ENCODE data around the gene PRSS33.

The PRSS33 gene, protein sequence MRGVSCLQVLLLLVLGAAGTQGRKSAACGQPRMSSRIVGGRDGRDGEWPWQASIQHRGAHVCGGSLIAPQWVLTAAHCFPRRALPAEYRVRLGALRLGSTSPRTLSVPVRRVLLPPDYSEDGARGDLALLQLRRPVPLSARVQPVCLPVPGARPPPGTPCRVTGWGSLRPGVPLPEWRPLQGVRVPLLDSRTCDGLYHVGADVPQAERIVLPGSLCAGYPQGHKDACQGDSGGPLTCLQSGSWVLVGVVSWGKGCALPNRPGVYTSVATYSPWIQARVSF

GRCh38 chr16:2787406-2787805 lies at the start of gene PRSS33:
Gene PRSS33, minus strand, starts transcription at chr16:2787560. Its CDS starts 1,013 bp downstream, at chr16:2786547.
- DNase-seq: no peak

DNA sequence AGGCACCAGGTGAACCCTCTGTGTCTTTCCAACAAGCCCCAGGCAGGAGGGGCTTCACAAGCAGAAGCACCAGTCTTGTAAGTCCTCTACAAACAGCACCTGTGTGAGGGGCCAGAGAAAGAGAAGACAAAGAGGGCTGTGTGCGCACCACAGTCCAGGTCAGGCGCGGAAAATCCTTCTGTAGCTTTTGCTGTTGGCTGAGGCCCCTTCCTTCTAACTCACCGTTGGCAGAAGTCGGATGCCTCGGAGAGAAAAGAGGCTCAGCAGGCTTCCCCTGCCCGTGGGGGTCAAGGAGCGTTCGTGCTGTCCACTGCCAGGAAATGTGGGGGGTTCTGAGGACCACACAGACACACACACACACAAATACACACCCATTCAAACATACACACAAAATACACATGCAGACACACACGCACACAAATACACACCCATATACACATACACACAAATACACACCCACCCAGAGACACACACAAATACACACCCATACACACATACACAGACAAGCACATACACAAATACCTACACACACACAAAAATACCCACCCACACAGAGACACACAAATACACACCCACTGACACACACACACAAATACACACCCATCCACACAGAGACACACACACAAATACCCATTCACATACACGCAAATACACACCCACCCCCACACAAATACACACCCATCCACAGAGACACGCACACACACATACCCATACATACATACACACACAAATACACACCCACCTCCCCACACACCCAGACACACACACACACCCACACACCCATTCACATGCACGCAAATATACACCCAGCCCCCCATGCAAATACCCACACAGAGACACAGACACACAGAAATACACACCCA lies 49.5 kb upstream of the PRSS33 start:
- no peak for DNase-seq

GRCh38 chr16:2835638-2836493 lies 48.5 kb upstream of the PRSS33 start:
- no peak for DNase-seq

DNA sequence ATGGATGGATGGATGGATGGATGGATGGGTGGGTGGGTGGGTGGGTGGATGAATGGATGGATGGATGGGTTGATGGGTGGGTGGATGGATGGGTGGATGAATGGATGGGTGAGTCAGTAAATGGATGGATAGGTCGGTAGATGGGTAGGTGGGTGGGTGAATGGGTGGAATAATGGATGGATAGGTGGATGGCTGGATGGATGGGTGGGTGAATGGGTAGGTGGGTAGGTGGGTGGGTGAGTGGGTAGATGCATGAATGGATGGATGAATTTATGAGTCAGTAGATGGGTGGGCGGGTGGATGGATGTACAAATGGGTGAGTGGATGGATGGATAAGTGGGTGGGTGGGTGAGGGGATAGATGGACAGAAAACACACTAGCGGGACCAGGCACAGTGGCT lies 47.6 kb upstream of the PRSS33 start:
- no peak for DNase-seq

GRCh38 chr16:2833776-2834175 lies 46.4 kb upstream of the PRSS33 start:
- no peak for DNase-seq

- no peak for DNase-seq
Observed at GRCh38 chr16:2831203-2831602, 43.8 kb upstream of the PRSS33 start.

DNA sequence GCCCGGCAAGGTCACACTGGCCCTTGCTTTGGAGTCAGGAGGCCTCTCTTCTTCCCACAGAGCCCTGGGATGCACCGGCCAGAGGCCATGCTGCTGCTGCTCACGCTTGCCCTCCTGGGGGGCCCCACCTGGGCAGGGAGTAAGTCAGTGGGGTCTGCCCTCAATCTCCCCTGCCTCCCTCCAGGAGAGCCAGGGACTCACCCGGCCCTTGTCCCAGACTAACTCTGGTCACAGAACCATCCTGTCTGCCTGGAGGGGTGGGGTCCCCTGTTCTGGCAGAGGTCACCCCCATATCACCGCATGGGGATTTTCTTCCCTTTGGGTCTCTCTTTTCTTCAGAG lies 43.0 kb upstream of the PRSS33 start:
- DNase-seq: no peak

DNA sequence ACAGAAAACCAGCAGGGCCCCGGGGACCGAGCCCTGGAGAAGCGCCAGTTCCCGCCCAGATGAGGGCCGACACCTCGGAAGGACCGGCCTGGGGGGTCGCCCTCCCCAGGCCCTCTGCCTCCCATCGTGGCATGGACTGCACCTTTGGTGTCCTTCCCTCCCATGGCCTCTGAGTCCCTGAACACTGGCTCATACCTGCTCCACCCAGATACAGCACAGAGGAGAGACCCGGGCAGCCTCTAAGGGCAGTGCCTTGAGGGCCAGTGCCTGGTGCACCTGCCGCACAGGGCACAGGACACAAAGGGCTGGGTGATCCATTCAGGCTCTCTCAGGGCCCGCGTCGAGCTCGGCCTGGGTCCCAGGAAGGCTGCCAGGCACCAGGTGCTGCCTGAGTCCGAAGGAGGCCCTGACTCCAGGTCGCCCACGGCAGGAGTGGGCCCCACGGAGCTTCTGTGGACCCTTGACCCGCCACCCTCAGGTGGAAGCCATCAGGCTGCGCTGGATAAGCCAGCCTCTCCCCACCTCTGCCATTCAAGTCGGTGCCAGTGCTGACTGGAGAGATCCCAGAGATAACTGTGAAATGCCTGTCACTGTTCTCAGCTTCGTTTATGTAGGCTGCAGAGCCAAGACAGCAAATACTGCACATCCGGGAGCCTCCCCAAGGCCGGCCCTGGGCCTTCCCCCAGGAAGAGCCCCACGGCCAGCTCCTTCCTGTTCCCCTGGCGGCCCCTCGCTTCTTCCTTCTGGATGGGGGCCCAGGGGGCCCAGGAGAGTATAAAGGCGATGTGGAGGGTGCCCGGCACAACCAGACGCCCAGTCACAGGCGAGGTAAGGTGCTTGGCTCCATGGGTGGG lies 42.4 kb upstream of the PRSS33 start, which contains the start of gene ZG16B:
Gene ZG16B (plus strand): TSS at position 803 of the 854 bp plus-strand sequence. CDS start 139 bp downstream, outside the sequence.
- no peak for DNase-seq

DNA sequence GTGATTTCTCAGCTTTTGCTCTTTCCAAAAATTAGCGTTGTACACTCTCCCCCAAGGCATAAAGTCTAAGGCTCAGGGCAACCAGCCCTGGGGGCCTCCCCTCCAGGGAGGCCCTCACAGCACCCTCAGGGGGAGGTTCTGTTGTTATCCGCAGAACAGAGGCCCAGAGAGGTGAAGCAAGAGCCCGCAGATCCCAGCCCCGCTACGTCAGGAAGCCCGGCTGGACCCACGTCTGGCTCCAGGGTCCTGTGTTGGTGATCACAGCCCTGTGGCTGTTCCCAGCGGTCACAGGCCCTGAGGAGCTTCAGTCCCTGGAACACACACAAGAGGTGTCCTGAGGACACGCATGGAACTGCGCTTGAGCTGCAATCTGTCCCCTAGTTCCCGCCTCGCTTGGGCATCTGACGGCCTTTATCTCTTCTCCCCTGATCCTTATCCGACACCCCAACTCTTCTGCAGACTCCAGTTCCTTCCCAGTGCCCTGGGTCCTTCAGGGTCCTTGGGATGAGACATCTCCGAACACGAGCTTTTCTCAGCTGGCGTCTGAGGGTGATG lies 41.6 kb upstream of the PRSS33 start:
- DNase-seq: no peak

DNA sequence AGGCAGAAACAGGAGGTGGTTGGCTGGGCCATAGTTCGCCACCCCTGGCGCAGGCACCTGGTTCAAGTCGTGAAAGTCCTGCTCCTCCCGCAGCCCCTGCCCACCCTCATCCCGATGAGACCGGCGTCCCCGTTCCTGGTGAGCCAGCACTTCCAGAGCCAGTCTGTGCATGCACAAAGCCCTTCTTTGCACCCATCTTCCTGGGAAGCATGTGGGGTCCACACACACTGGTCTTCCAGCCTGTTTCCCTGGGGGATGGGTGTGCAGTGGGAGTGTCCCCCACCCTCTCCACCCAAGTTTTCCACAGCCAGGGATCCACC lies 41.1 kb upstream of the PRSS33 start:
- DNase-seq: no peak

DNA sequence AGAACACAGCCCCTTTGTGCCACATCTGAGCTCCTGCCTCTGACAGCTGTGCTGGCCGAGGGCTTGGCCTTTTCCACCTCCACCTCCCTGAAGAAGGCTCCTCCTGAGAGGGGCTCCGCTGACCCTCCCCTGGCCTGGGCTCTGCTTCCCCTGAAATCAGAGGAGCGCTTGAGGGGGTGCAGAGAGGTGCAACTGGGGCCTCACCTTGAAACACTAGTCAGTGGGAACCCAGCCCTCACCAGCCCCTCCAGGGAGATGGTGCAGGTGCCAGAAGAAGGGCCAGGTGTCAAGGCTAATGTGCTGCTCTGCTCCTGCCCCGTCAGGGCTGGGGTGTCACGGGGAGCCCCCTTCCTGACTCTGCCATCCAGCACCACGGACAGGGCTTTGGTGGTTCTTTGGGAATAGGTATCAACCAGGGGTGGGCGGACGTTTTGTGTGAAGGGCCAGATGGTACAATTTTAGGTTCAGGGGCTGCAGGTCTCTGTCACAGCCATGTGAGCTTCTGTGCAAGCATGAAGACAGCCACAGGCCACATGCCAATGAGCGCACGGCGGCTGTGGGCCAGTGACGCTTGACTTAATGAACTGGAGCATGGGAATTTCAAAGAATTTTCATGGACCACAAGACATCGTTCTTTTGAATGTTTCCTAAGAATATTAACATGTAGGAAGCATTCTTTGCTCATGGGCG lies 40.6 kb upstream of the PRSS33 start:
- no peak for DNase-seq

- DNase-seq: no peak
Observed at GRCh38 chr16:2827374-2827791, 40.0 kb upstream of the PRSS33 start.

DNA sequence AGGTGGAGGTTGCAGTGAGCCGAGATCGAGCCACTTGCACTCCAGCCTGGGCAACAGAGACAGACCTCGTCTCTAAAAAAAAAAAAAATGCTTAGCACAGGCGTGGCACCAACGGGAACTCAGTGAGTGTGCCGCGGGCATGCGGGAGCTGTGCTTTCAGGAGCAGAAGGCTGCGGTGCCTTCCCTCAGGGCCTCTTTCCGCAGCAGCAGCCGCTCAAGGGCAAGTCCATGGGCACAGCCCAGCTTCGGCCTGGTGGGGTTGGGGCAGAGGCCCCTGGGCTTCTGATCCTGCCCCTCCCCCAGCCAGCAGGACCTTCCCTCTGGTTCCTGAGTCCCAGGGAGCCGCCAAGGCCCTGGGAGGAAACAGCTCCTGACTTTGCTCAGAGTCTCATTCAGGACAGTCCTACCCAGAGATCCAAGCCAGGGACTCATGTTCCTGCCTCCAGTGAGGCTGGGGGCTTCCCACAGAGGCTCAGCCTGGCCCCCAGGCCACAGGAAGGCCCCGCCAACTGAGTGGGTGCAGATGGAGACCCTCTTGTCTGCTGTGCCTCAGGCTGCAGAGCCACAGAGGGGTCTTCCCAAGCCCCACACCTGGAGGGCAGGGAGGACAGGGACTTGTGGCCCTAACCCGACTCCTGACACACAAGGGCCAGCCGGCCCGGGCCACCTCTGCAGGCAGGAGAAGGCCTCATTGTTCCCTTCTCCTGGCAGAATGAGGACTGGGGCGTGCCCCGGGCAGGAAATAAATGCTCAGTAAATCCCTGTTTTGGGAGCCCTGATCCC lies 39.4 kb upstream of the PRSS33 start:
- no peak for DNase-seq

DNA sequence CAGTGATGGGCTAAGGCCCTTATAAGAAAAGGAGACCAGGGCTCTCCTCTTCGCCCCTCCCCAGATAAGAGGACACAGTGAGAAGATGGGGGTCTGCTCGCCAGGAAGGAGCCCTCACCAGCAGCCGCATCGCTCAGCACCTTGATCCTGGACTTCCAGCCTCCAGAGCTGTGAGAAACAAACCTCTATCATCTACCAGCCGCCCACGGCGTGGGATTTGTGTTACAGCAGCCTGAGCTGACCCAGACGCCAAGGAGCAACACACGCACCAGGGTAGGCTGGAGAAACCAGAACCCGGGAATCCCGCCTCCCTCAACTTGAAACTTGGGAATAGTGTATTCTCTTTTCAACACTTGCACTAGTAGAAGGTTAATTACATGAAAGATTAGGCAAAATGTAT lies 38.5 kb upstream of the PRSS33 start:
- DNase-seq: no peak

DNA sequence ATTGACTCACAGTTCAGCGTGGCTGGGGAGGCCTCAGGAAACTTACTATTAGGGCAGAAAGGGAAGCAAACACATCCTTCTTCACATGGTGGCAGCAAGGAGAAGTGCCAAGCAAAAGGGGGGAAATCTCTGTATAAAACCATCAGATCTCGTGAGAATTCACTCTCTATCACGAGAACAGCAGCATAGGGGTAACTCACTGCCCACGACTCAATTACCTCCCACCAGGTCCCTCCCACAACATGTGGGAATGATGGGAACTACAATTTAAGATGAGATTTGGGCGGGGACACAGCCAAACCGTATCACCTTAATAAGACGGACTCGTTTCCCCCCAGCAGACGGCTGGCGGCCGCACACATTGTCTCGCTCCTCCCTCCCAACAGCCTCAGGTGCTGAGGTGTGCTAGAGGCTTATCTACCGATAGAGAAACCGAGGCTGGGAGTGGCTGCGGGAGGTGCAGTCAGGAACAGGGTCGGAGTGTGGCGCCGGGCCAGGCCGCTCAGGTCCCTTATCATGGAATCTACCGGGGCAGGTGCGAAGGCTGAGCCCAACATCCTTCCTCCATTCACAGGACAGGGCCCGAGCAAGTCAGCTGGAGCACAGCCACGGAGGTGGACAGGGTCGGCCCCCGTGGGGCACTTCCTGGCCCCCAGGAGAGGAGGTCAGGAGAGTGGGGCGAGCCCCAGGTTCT lies 37.8 kb upstream of the PRSS33 start:
- DNase-seq: no peak

DNA sequence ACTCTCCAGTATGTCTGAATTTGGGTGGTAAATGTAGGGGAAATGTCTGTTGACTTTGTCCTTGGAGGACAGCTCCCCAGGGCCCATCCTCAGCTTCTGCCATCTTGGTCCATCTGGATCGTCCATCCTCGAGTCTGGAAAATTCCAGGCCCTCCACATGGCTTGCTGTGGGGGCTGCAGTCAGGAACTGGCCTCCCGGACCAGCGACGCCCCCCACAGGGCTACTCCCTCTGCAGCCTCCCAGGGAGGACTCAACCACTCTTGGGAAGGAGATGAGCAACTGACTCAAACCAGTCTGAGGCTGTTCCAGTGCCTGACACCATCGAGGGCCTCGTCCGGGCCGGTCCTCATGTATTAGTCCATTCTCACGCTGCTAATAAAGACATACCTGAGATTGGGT lies 37.3 kb upstream of the PRSS33 start:
- DNase-seq: no peak

DNA sequence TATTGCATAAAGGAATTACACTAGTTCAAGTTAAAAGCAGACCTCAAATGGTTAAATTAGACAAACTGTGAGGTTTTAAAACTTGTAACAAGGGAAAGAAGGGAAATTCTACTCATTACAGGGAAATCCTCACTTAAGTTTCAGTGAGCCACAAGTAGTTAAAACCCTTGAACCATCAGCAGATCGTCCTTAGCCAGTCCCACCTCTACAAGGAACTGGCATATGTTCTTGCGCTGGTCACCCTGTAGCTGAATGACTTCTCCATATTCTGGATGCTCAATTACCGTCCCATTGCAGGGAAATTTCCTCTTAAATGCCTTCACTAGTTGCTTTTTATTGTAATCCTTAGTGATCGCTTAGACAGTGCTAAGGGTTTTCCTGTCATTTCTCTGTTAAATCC lies 35.1 kb upstream of the PRSS33 start:
- DNase-seq: no peak

DNA sequence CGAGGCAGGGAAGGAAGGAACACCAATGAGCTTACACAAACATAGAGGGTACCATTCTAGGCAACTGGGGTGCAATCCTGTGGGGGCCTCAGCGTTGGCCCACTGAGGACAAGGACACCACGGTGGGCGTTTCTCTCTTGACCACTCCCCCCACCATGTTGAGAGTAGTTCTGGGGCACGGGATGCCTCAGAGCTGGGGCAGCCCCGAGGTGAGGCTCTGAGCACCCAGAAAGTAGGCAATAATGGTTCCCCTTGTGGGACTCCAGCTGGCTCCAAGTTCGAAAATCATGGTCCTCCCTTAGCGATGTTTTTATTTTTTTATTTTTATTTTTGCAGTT lies 34.8 kb upstream of the PRSS33 start:
- no peak for DNase-seq

DNA sequence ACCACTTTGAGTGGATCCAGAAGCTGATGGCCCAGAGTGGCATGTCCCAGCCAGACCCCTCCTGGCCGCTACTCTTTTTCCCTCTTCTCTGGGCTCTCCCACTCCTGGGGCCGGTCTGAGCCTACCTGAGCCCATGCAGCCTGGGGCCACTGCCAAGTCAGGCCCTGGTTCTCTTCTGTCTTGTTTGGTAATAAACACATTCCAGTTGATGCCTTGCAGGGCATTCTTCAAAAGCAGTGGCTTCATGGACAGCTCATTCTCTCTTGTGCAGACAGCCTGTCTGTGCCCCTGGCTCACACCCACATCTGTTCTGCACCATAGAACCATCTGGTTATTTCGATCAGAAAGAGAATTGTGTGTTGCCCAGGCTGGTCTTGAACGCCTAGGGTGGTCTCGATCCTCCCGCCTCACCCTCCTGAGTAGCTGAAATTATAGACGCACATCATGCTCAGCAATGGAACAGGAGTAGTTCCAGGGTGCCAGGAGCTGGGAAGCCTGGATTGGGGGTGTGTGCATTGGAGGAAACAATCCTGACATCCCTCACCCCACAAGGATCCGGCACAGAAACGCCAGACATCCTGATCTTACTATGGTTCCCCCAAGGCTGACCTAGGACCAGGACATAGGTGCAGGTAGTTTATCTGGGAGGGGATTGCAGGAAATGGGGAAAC lies 34.3 kb upstream of the PRSS33 start:
- no peak for DNase-seq
